ENCODE data around the gene GRHL1. TPM values are rescaled to one million over a fixed set of nuclear protein-coding genes. Genes with fewer than 3 reads are reported as not detected.

Gene GRHL1
- total RNA-seq, 1 experiment from 2014 or later, result 2.7 TPM

DNA sequence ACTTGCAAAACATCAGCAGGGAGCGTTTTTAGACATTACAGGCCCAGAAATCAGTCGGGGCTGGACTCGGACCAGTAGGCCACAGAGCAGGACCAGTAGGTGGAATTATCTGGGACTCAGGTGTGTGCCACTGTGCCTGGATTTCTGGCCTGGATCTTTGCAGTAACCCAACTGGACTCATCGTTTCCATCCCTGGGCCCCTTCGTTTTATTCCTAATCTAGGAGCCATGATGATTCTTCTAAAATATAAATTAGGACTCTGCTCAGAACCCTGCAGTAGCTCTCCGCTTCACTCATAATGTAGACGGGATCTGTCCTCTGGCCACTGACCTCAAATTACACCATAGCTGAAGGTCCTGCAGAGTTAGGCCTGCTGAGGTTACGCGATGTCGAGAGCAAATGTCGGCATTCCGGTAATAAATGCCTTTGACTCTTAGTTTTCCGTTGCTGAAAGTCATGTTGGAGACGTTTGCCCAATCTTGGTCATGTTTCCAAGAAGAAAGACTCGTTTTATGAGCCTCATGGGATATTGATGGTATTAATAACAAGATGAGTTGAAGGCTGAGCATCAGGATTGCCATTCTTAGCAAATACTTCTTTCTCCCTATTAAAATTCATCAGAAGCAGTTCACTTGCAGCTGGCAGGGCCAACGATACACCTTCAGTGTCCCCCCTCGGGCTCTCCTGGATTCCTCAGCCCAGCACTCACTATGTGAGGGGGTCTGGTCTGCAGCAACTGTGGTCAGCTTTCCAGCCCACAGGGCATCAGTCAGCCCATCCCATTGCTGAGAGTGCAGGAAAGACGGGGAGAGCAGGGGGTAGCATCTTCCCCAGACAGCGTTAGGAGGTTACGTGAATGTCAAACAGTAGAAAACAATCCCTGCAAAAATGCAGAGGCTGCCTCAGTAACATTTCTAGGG is 52.0 kb downstream of the GRHL1 start:
- Mint-ChIP-seq H3K9me3 (0 out of 2 replicates have a peak, but pooled peaks cover 9% of the 10 kb centered on the region), H3K4me1 (peaks cover 11% of the 10 kb centered on the region), H3K36me3 (no peaks in the 10 kb centered on the region), H3K27me3 (ENCODE audit: low read depth) (no peaks in the 10 kb centered on the region; the same call in 1 of the 2 replicates), H3K4me3 (no peak overlapping the region), H3K27ac (no peak overlapping the region)
- POLR2A ChIA-PET, result no interaction called here
- DNase-seq (ENCODE audit: low spot score), result no peak
- TF ChIP-seq ZNF416 (CRISPR knock-in tag; IDR thresholded peaks at IDR 0.05), result no peak
- no peak for TF ChIP-seq PRRX2 (CRISPR knock-in tag; IDR thresholded peaks at IDR 0.05)
- TF ChIP-seq ZNF121 (CRISPR knock-in tag; IDR thresholded peaks at IDR 0.05), result no peak
- TF ChIP-seq, protein P1, sequence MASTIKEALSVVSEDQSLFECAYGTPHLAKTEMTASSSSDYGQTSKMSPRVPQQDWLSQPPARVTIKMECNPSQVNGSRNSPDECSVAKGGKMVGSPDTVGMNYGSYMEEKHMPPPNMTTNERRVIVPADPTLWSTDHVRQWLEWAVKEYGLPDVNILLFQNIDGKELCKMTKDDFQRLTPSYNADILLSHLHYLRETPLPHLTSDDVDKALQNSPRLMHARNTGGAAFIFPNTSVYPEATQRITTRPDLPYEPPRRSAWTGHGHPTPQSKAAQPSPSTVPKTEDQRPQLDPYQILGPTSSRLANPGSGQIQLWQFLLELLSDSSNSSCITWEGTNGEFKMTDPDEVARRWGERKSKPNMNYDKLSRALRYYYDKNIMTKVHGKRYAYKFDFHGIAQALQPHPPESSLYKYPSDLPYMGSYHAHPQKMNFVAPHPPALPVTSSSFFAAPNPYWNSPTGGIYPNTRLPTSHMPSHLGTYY (CRISPR knock-in tag; IDR thresholded peaks at IDR 0.05), result no peak
- no peak for TF ChIP-seq ZNF512 (CRISPR knock-in tag; IDR thresholded peaks at IDR 0.05; ENCODE audit: borderline replicate concordance)
- no peak for TF ChIP-seq FOXP1 (CRISPR knock-in tag; IDR thresholded peaks at IDR 0.05; ENCODE audit: borderline replicate concordance)
- no peak for TF ChIP-seq NR3C1 (CRISPR knock-in tag; conservative IDR thresholded peaks at IDR 0.05; ENCODE audit: low read depth)
- TF ChIP-seq TCF7 (CRISPR knock-in tag; IDR thresholded peaks at IDR 0.05; ENCODE audit: low read depth), result no peak
- no peak for TF ChIP-seq ESRRA (CRISPR knock-in tag; IDR thresholded peaks at IDR 0.05; ENCODE audit: borderline replicate concordance)
- no peak for TF ChIP-seq CBFB (CRISPR knock-in tag; IDR thresholded peaks at IDR 0.05; ENCODE audit: low read depth)
- TF ChIP-seq GRHL2 (CRISPR knock-in tag; IDR thresholded peaks at IDR 0.05; ENCODE audit: insufficient replicate concordance, severe bottlenecking), result no peak
- ATAC-seq, result no peak
- CTCF ChIA-PET, result interaction anchor here (1.2 kb wide), 1 partner anchor 69 kb away, joined by 4 read pairs; no protein-coding TSS in a partner anchor

DNA sequence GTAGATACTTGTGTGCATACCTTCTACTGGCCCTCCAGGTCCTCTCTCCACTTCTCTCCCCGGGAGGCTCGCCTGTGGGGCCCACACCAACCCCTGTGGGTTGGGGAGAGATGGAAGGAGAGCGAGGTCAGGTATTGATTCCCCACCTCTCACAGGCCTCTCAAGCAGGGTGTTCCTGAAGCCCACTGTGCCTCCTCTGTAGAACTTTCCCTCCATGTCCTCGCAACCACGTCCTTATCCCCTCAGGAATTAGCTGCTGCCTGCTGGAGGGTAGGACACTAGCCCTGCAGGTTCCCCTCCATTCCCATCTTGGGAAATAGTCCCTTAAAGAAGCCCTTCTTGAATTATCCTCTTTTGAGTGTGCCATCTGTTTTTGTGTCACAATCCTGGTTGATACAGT is 52.9 kb downstream of the GRHL1 start:
- DNase-seq (ENCODE audit: low spot score) (no peak), ATAC-seq (no peak)
- ChIA-PET POLR2A (no interaction called here), CTCF (no interaction called here)
- TF ChIP-seq, protein P2, sequence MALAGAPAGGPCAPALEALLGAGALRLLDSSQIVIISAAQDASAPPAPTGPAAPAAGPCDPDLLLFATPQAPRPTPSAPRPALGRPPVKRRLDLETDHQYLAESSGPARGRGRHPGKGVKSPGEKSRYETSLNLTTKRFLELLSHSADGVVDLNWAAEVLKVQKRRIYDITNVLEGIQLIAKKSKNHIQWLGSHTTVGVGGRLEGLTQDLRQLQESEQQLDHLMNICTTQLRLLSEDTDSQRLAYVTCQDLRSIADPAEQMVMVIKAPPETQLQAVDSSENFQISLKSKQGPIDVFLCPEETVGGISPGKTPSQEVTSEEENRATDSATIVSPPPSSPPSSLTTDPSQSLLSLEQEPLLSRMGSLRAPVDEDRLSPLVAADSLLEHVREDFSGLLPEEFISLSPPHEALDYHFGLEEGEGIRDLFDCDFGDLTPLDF (CRISPR knock-in tag; IDR thresholded peaks at IDR 0.05), result no peak
- no peak for TF ChIP-seq NR3C1 (CRISPR knock-in tag; conservative IDR thresholded peaks at IDR 0.05; ENCODE audit: low read depth)
- TF ChIP-seq ZNF423 (CRISPR knock-in tag; IDR thresholded peaks at IDR 0.05), result no peak
- TF ChIP-seq ZBTB43 (CRISPR knock-in tag; IDR thresholded peaks at IDR 0.05), result no peak
- TF ChIP-seq, protein P3, sequence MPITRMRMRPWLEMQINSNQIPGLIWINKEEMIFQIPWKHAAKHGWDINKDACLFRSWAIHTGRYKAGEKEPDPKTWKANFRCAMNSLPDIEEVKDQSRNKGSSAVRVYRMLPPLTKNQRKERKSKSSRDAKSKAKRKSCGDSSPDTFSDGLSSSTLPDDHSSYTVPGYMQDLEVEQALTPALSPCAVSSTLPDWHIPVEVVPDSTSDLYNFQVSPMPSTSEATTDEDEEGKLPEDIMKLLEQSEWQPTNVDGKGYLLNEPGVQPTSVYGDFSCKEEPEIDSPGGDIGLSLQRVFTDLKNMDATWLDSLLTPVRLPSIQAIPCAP (CRISPR knock-in tag; IDR thresholded peaks at IDR 0.05), result no peak
- TF ChIP-seq ZBTB21 (CRISPR knock-in tag; IDR thresholded peaks at IDR 0.05; ENCODE audit: borderline replicate concordance), result no peak
- no peak overlapping the region for H3K4me3 Mint-ChIP-seq
- no peaks in the 10 kb centered on the region for H3K36me3 Mint-ChIP-seq
- H3K4me1 Mint-ChIP-seq, result peaks cover 11% of the 10 kb centered on the region
- 0 out of 2 replicates have a peak, but pooled peaks cover 9% of the 10 kb centered on the region for H3K9me3 Mint-ChIP-seq
- no peaks in the 10 kb centered on the region; the same call in 1 of the 2 replicates for H3K27me3 Mint-ChIP-seq (ENCODE audit: low read depth)
- no peak overlapping the region for H3K27ac Mint-ChIP-seq
